Keratinocyte (primary cell): ENCODE results near the gene EPHA6.

Experiments
- CTCF ChIP-seq, 3 experiments: IDR thresholded peaks in 1 of 3; conservative IDR thresholded peaks in 1 of 3; optimal IDR thresholded peaks in 1 of 3; 2 replicates in 2 of 3; 3 replicates in 1 of 3; pipeline versions ENCODE3 to v1.5.1; 2011; ENCODE audit warnings: low read length in 3 of 3, mild to moderate bottlenecking in 3 of 3, moderate library complexity in 2 of 3, control low read depth in 1 of 3, inconsistent platforms in 1 of 3; ENCODE audit not compliant: insufficient read depth in 2 of 3; ENCODE audit errors: extremely low read depth in 1 of 3
- EZH2 ChIP-seq: IDR thresholded peaks from one replicate; pipeline ENCODE4 v1.6.1; 2012; ENCODE audit warnings: inconsistent platforms, mild to moderate bottlenecking, low read length, moderate library complexity

DNA sequence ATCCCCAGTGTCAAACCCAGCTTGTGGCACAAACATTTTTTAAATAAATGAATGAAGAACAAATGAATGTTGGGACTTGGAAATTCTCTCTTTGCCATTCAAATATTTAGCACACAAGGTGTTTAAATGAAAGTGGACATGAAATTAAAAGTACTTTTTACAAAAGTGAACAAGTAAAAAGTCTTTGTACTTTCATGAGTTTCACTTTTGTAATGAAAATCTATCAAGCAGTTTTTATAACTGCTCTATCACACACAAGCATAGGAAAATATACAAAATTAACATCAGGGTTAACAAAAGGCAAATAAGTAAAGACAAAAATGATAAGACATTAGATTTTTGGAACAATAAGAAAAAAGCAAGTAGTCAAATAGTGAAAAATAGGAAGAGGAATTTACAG, 866.3 kb downstream of the EPHA6 start:
- TF ChIP-seq CTCF (optimal IDR thresholded peaks at IDR 0.05 in 1 of 3, IDR thresholded peaks at IDR 0.05 in 1 of 3, conservative IDR thresholded peaks at IDR 0.05 in 1 of 3; ENCODE audit: extremely low read depth in 1 of 3, insufficient read depth in 2 of 3, low read length in 3 of 3) (no peak), EZH2 (no peak)
